CD4-positive, alpha-beta T cell (primary cell): ENCODE measurements around the gene COG5. TPM values are rescaled to one million over a fixed set of nuclear protein-coding genes. Genes with fewer than 3 reads are reported as not detected.

Experiments used
- ATAC-seq: fragments of 200-7000 bp; cut with Tn5 transposase; one replicate; pipeline ENCODE4 v1.10.0; 2022; ENCODE audit warnings: mild to moderate bottlenecking; ENCODE audit not compliant: poor library complexity
- CTCF ChIA-PET: fragments of 350-600 bp; sonication (Branson Sonifier 250); formaldehyde crosslinking; loops from one replicate; lab custom pipeline; 2021; ENCODE audit warnings: antibody characterized with exemption, inconsistent platforms; lab: Charles Lee
- POLR2A ChIA-PET: fragments of 350-600 bp; sonication (Branson Sonifier 250); formaldehyde crosslinking; loops from one replicate; lab custom pipeline; 2021; ENCODE audit warnings: antibody characterized with exemption, inconsistent platforms; lab: Charles Lee
- DNase-seq, 14 experiments: peaks; one replicate each; pipeline ENCODE4 v3.0.0-alpha.2; 2013 to 2020; ENCODE audit warnings: mixed read lengths in 2 of 14
- H3K27ac ChIP-seq, 2 donors: one replicate each; pipeline versions ENCODE4 v1.5.1 to v1.7.0; 2013; ENCODE audit warnings: low read length in 2 of 2, low read depth in 1 of 2, mild to moderate bottlenecking in 1 of 2
- H3K27me3 ChIP-seq, 2 experiments: 1 replicate in 1 of 2; 2 replicates in 1 of 2; pipeline versions ENCODE4 v1.6.1 to v1.7.0; 2013; ENCODE audit warnings: low read length in 2 of 2, control low read depth in 1 of 2, mild to moderate bottlenecking in 1 of 2, moderate library complexity in 1 of 2; ENCODE audit not compliant: insufficient read depth in 2 of 2, control insufficient read depth in 1 of 2
- H3K36me3 ChIP-seq: one replicate; pipeline ENCODE4 v1.6.1; 2013; ENCODE audit warnings: low read length, control low read depth; ENCODE audit not compliant: insufficient read depth
- H3K4me1 ChIP-seq: one replicate; pipeline ENCODE4 v1.6.1; 2013; ENCODE audit warnings: low read length, control low read depth; ENCODE audit not compliant: insufficient read depth
- H3K4me3 ChIP-seq: one replicate; pipeline ENCODE4 v1.5.1; 2013; ENCODE audit warnings: mild to moderate bottlenecking, low read length, moderate library complexity
- H3K9me3 ChIP-seq, 2 experiments: 1 replicate in 1 of 2; 2 replicates in 1 of 2; pipeline versions ENCODE4 v1.6.1 to v1.7.0; 2013; ENCODE audit warnings: low read length in 2 of 2, mild to moderate bottlenecking in 2 of 2, control low read depth in 1 of 2, moderate library complexity in 1 of 2; ENCODE audit not compliant: control insufficient read depth in 1 of 2, insufficient read depth in 1 of 2
- H3K27ac Mint-ChIP-seq: one replicate; pipeline ENCODE4 v1.8.0; 2020; ENCODE audit warnings: mixed read lengths
- H3K27me3 Mint-ChIP-seq: one replicate; pipeline ENCODE4 v1.8.0; 2021; ENCODE audit warnings: mixed read lengths
- H3K36me3 Mint-ChIP-seq: one replicate; pipeline ENCODE4 v1.8.0; 2021; ENCODE audit warnings: low read depth, mixed read lengths
- H3K4me1 Mint-ChIP-seq: one replicate; pipeline ENCODE4 v1.8.0; 2021; ENCODE audit warnings: low read depth, mixed read lengths
- H3K4me3 Mint-ChIP-seq: one replicate; pipeline ENCODE4 v1.8.0; 2020; ENCODE audit warnings: mild to moderate bottlenecking, mixed read lengths
- H3K9me3 Mint-ChIP-seq: one replicate; pipeline ENCODE4 v1.8.0; 2020; ENCODE audit warnings: mixed read lengths
- CTCF ChIP-seq: fragments of 200-600 bp; IDR thresholded peaks from one replicate; pipeline ENCODE4 v1.8.0; 2022; ENCODE audit warnings: antibody characterized with exemption, mild to moderate bottlenecking
- intact Hi-C, 2 experiments: fragments of 100-400 bp; cut with DNase I in 1 of 2; cut with micrococcal nuclease in 1 of 2; formaldehyde crosslinking; loops; one replicate each; pipeline versions ENCODE4 v1.15.1 to v1.9.0; 2023 to 2025; cut with DNase I, micrococcal nuclease
- total RNA-seq, 174 experiments: library from RNA in 2 of 174; stranded (reverse) in 2 of 174; gene quantifications; one replicate each; pipeline ENCODE4 v1.2.3 and lab custom pipeline; 2021 to 2026

COG5 gene
- total RNA-seq, 2 experiments from 2014 or later = 43.4 to 44.5 TPM

- H3K36me3 ChIP-seq = peaks cover 92% of the 10 kb centered on the region
- H3K27me3 ChIP-seq = no peaks in the 10 kb centered on the region
- H3K9me3 ChIP-seq = no peaks in the 10 kb centered on the region
- ChIA-PET CTCF (no interaction called here), POLR2A (interaction anchor here (3.4 kb wide), 1 partner anchor 22 kb away, joined by 15 read pairs; the partner anchor contains the start of gene HBP1)
- no peak for ATAC-seq
- H3K4me3 ChIP-seq = no peak overlapping the region
- no peak overlapping the region for H3K4me3 Mint-ChIP-seq
- no peaks in the 10 kb centered on the region for H3K9me3 Mint-ChIP-seq
- H3K36me3 Mint-ChIP-seq = peaks cover 95% of the 10 kb centered on the region
- no peaks in the 10 kb centered on the region for H3K4me1 ChIP-seq
- H3K4me1 Mint-ChIP-seq = peaks cover 29% of the 10 kb centered on the region
- no peak overlapping the region for H3K27ac Mint-ChIP-seq
- H3K27me3 Mint-ChIP-seq = no peaks in the 10 kb centered on the region
- H3K27ac ChIP-seq = no peak overlapping the region
- no peak for DNase-seq
- intact Hi-C loops = loop anchor here (2.0 to 10.0 kb wide), 2 partner anchors 15 to 565 kb away; no protein-coding TSS in a partner anchor
- TF ChIP-seq CTCF = no peak
Observed at GRCh38 chr7:107190090-107190489, 373.6 kb downstream of the COG5 start.

GRCh38 chr7:107187774-107188173, 375.9 kb downstream of the COG5 start:
- peaks cover 93% of the 10 kb centered on the region for H3K36me3 ChIP-seq
- DNase-seq = no peak
- Mint-ChIP-seq H3K4me3 (no peak overlapping the region), H3K4me1 (peaks cover 43% of the 10 kb centered on the region), H3K36me3 (peaks cover 96% of the 10 kb centered on the region), H3K9me3 (no peaks in the 10 kb centered on the region), H3K27me3 (no peaks in the 10 kb centered on the region), H3K27ac (no peak overlapping the region)
- ATAC-seq = no peak
- POLR2A ChIA-PET = interaction anchor here (3.4 kb wide), 1 partner anchor 20 kb away, joined by 15 read pairs; the partner anchor contains the start of gene HBP1
- no peaks in the 10 kb centered on the region for H3K27me3 ChIP-seq
- H3K27ac ChIP-seq = no peak overlapping the region
- no peaks in the 10 kb centered on the region for H3K4me1 ChIP-seq
- CTCF ChIA-PET = no interaction called here
- H3K9me3 ChIP-seq = no peaks in the 10 kb centered on the region
- no peak overlapping the region for H3K4me3 ChIP-seq
- TF ChIP-seq CTCF = no peak
- intact Hi-C loops = no loop called here

GRCh38 chr7:107186240-107186639, 377.5 kb downstream of the COG5 start:
- H3K4me3 Mint-ChIP-seq = no peak overlapping the region
- Histone ChIP-seq H3K36me3 (peaks cover 93% of the 10 kb centered on the region), H3K9me3 (no peaks in the 10 kb centered on the region), H3K27ac (no peak overlapping the region), H3K4me3 (no peak overlapping the region), H3K4me1 (no peaks in the 10 kb centered on the region), H3K27me3 (no peaks in the 10 kb centered on the region)
- ATAC-seq (no peak), DNase-seq (no peak)
- H3K27me3 Mint-ChIP-seq = no peaks in the 10 kb centered on the region
- intact Hi-C loops = no loop called here
- no peaks in the 10 kb centered on the region for H3K9me3 Mint-ChIP-seq
- no peak for TF ChIP-seq CTCF
- peak overlapping the region; percentile 69 for H3K27ac Mint-ChIP-seq
- POLR2A ChIA-PET = interaction anchor here (1.5 kb wide), 1 partner anchor 17 kb away, joined by 5 read pairs; the partner anchor contains the start of gene HBP1
- peaks cover 43% of the 10 kb centered on the region for H3K4me1 Mint-ChIP-seq
- CTCF ChIA-PET = no interaction called here
- peaks cover 96% of the 10 kb centered on the region for H3K36me3 Mint-ChIP-seq
